Adrenal gland (tissue), 5 donors: ENCODE measurements around the gene USP38.

Experiments used
- CTCF ChIP-seq, 6 experiments: fragments of 450-650 bp in 4 of 6; fragments of 200-600 bp in 2 of 6; sonication (generic) in 1 of 6; IDR thresholded peaks; 1 replicate in 5 of 6; 2 replicates in 1 of 6; pipeline versions ENCODE4 v1.5.1 to v1.8.0; 2016 to 2021; ENCODE audit warnings: antibody characterized with exemption in 6 of 6, mild to moderate bottlenecking in 2 of 6, moderate library complexity in 1 of 6
- POLR2A ChIP-seq, 2 donors: fragments of 450-650 bp; IDR thresholded peaks; one replicate each; pipeline ENCODE4 v1.6.1; 2017; ENCODE audit warnings: antibody characterized with exemption in 2 of 2, mild to moderate bottlenecking in 2 of 2, moderate library complexity in 1 of 2
- donor health status: DM: no; HTN: no; CAD: no.

GRCh38 chr4:143247866-143248265 is 63.1 kb downstream of the USP38 start:
- TF ChIP-seq CTCF (IDR thresholded peaks at IDR 0.05) (no peak), POLR2A (IDR thresholded peaks at IDR 0.05) (no peak)
